Measurements from ENCODE around the gene ABCC9.

- TF ChIP-seq EZH2phosphoT487 (IDR thresholded peaks at IDR 0.05; ENCODE audit: insufficient read depth, low read depth) (no peak), EZH2 (IDR thresholded peaks at IDR 0.05; ENCODE audit: insufficient read depth, poor library complexity, severe bottlenecking) (no peak)
Observed at GRCh38 chr12:21801522-21802288, 139.5 kb downstream of the ABCC9 start.

All from GM23248 (cell line).